ENCODE results near the gene HMGB2.
A peak's percentile ranks its signal among the peaks of the same experiment; 100 is the strongest.

The HMGB2 gene

GRCh38 chr4:173334085-173334890 is at the start of gene HMGB2:
Gene HMGB2, minus strand, starts transcription at chr4:173334358. Its CDS starts 709 bp downstream, at chr4:173333649.
- DNase-seq = peak; percentile 100

GRCh38 chr4:173382349-173382748 is 48.2 kb upstream of the HMGB2 start:
- DNase-seq = no peak

- no peak for DNase-seq
Measured at GRCh38 chr4:173381610-173382009, 47.5 kb upstream of the HMGB2 start.

GRCh38 chr4:173380987-173381386 is 46.8 kb upstream of the HMGB2 start:
- DNase-seq = no peak

GRCh38 chr4:173379929-173380328 is 45.8 kb upstream of the HMGB2 start:
- no peak for DNase-seq

GRCh38 chr4:173374588-173374987 is 40.4 kb upstream of the HMGB2 start:
- no peak for DNase-seq

GRCh38 chr4:173371292-173372192 is 37.4 kb upstream of the HMGB2 start:
- peak; percentile 52 for DNase-seq

- DNase-seq = peak; percentile 98
Measured at GRCh38 chr4:173370477-173371291, 36.5 kb upstream of the HMGB2 start, which contains the start of gene SAP30. Gene SAP30, plus strand, starts transcription at chr4:173370954. Its CDS starts 229 bp downstream, at chr4:173371183.

- peak; percentile 70 for DNase-seq
Measured at GRCh38 chr4:173370130-173370476, 35.9 kb upstream of the HMGB2 start.

GRCh38 chr4:173367946-173368345 is 33.8 kb upstream of the HMGB2 start:
- no peak for DNase-seq

GRCh38 chr4:173367285-173367684 is 33.1 kb upstream of the HMGB2 start:
- no peak for DNase-seq

- peak; percentile 28 for DNase-seq
Measured at GRCh38 chr4:173365359-173365996, 31.3 kb upstream of the HMGB2 start.

GRCh38 chr4:173362666-173363065 is 28.5 kb upstream of the HMGB2 start:
- DNase-seq = no peak

- DNase-seq = no peak
Measured at GRCh38 chr4:173360587-173361221, 26.5 kb upstream of the HMGB2 start.

- no peak for DNase-seq
Measured at GRCh38 chr4:173357939-173358338, 23.8 kb upstream of the HMGB2 start.

GRCh38 chr4:173347467-173347866 is 13.3 kb upstream of the HMGB2 start:
- no peak for DNase-seq

GRCh38 chr4:173346074-173346473 is 11.9 kb upstream of the HMGB2 start:
- no peak for DNase-seq

GRCh38 chr4:173345648-173346047 is 11.5 kb upstream of the HMGB2 start:
- DNase-seq = no peak

GRCh38 chr4:173343832-173344397 is 9.8 kb upstream of the HMGB2 start:
- DNase-seq = no peak

GRCh38 chr4:173337463-173337862 is 3.3 kb upstream of the HMGB2 start:
- no peak for DNase-seq
